Hematopoietic multipotent progenitor cell treated with erythropoietin and hydrocortisone succinate and interleukin-3 and kit ligand, for 15 days (in vitro differentiated cells): ENCODE results near the gene PHACTR2.

ENCODE experiments used
- DNase-seq: peaks from one replicate; pipeline ENCODE4 v3.0.0-alpha.2; 2015; ENCODE audit warnings: low spot score

Gene PHACTR2

GRCh38 chr6:143742070-143742954, 64.5 kb downstream of the PHACTR2 start:
- no peak for DNase-seq

- DNase-seq: no peak
These were observed 65.1 kb downstream of the PHACTR2 start for GRCh38 chr6:143742955-143743255.

DNA sequence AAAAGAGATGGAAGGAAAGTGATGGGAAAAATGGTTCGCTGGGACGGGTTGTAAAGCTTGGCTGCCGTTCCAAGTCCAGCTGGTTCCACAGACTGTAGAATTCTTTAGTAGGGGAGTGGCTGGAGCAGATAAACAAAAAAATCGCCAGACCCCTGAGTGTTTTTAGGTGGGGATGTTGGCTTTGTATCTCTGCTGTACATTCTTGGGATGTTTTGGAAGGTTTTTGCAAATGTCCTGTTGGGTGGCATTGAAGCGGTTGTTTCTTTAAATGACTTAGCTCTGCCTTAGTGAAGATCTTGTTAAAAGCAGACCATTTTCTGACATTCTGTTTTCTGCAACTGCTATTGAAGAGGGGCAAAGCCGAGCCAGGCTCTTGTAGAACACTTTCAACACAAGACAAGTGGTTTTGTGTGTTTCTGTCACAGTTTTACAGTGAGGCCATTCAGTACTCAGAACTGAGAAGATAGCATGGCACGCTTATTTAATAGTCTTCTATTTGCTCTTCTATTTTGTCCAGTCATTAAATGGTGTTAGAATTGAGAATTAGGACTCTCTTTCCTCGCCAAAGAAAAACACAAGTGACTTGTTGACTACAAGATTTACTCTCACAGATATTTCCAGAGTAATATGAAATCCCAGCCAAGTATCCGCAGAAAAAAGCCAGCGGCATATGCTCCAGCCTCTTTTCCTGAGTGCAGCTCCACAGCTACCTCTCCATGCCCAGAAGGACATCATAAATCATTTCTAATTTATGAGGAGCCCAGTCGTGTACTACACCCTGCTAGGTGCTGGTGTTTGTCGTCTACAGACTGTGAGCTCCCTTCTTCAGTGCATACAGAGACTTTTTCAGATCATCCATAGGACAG, 65.8 kb downstream of the PHACTR2 start:
- DNase-seq: no peak

GRCh38 chr6:143744551-143745165, 66.9 kb downstream of the PHACTR2 start:
- DNase-seq: no peak

GRCh38 chr6:143745166-143746133, 67.7 kb downstream of the PHACTR2 start:
- no peak for DNase-seq

DNA sequence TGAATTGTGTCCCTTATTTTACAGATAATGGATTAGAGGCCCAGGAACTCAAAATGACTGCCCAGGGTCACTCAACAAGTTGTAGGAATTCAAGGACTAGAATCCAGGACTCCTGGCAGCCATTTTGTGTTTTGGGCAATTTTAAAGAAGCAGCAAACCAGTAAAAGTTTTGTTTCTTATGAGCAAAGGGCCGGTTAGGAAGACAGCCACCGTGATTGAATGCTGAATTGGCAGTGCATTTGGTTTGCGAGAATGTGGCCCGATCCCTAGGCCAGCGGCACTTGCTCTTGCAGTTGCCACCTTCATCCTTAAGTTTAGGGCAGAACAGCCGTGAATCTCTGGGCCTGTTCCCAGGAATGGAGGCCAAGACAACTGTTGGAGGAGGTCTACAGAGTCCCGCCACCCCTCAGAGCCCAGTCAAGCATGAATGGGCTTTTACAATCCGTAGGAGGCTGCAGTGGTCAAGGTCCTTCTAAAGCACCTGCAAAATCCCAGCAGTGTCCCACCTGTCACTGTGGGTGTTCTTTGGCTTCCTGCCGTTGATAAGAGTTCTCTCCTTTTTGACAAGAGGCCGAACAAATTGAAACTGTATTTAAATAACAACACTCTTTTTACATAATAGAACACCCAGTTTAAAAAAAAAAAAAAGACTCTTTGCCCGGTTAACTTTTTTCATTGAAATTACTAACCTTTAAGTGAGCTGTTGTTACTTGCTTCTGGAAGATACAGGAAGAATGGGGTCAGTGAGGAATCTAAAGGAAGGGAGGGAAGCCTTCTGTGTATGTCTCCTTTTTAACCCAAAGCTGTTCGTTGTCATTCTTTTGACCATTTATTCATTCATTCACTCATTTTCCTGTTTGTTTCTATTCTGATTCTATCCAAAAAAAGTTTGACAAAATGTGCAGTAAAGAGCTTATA, 68.7 kb downstream of the PHACTR2 start:
- no peak for DNase-seq

- no peak for DNase-seq
These were observed 69.6 kb downstream of the PHACTR2 start for GRCh38 chr6:143747347-143747842.

- no peak for DNase-seq
These were observed 72.1 kb downstream of the PHACTR2 start for GRCh38 chr6:143749891-143750290.

- DNase-seq: no peak
These were observed 73.1 kb downstream of the PHACTR2 start for GRCh38 chr6:143750877-143751276.

- DNase-seq: no peak
These were observed 74.7 kb downstream of the PHACTR2 start for GRCh38 chr6:143752459-143752858.

- no peak for DNase-seq
These were observed 75.9 kb downstream of the PHACTR2 start for GRCh38 chr6:143753678-143754077.

DNA sequence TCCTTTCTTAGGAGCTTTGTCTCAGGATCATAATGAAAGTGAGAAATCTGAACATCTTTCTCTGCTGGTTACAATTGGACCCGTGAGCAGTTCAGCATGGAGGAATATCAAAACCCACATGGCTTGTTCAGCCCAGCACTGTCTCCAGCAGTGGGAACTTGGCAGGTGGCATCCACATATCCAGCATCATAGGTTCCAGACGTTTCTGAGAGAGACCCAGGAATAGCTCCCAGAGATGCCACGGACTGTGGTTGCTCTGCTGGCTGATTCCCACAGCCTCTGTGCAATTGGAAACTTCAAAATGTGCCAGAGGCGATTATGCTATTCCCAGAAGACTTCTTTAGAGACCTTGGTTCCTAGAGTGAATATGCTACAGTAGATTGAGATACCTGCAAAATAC, 76.4 kb downstream of the PHACTR2 start:
- DNase-seq: no peak

DNA sequence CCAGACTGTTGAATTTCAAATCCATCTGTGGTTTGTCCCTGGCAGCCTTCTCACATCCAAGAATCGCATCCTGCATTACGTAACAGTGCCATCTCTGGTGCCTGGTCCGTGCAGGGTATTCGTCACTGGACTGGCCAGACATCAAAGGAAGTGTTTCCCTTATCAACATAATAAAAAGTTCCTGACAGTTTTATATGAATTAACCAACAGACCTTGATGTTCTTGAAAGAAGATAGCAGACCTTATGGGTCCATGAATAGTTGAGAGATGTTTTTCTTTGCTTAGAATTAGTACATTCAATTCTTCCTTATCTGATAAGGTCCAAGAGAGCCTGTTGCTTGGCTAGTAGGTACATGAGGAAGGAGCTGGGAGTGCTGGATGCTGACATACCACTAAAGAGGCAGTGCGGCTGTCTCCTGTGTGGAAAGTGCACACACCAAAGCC, 77.6 kb downstream of the PHACTR2 start:
- DNase-seq: no peak

DNA sequence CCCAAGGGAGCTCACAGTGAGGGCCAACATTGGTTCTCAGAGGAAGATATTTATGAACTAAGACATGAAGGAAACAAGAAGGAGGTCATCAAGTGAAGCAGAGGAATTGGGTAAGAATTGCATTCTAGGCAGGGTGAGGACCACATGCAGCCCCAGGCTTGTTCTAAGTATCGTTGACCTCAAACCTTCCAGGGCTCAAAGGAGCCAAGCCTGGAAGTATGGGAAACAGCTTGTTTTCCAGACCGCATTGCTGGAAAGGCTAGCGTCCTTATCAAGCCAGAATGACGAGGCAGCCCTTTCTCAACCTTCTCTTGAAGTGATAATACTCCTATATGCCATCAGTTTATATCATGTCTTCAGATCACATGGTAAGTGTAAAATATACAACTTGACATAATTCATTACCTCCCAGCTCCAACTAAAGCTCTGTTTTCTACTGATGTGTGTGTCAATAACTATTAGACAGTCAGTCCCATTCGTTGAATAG, 79.6 kb downstream of the PHACTR2 start:
- DNase-seq: no peak

GRCh38 chr6:143758551-143758950, 80.8 kb downstream of the PHACTR2 start:
- no peak for DNase-seq

GRCh38 chr6:143759666-143760065, 81.9 kb downstream of the PHACTR2 start:
- no peak for DNase-seq

DNA sequence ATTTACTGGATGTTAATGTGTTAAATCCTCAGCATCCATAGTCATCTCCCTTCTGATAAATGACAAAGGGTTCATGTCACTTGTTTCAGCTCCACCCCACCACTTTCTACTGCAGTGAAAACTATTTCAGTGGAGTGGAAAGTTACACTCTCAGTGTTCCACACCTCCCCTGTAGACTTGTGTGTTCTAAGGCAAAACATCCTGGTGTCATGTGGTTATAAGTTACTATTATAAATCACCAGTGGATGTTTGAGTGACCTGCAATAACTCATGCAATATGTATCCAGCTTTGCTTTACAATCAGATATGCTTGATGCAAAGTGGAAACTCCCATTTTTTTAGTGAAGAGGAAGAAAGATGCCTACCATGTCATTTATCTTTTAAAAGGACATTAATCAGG, 83.3 kb downstream of the PHACTR2 start:
- DNase-seq: no peak

- no peak for DNase-seq
These were observed 84.4 kb downstream of the PHACTR2 start for GRCh38 chr6:143762126-143762525.

DNA sequence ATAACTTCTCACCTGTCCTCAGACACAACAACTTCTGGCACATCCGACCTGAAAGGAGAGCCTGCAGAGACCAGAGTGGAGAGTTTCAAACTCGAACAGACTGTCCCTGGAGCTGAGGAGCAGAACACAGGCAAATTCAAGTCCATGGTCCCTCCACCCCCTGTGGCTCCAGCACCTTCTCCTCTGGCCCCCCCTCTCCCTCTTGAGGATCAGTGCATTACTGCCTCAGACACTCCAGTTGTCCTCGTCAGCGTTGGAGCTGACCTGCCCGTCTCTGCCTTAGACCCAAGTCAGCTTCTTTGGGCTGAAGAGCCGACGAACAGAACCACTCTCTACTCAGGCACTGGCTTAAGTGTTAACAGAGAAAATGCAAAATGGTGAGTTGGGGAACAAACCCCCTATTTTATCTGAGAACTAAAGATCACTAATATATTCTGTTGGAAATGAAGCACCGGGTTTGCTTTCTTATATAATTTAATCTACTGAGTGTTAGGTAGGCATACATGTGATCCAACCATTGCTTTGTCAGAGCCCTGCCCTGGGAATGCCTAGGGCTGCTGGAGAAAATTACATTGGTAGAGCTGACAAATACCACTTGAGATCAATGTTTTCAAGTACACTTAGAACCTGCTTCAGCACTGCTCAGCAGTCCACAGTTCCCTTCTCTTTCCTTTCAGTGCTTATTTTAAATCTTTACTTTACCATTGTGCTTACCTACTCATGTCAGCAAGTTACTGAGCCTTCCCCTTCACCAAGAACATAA, 87.8 kb downstream of the PHACTR2 start:
- DNase-seq: no peak
